Fibroblast of the conjunctiva (primary cell): ENCODE data around the gene TOM1L2.

ENCODE experiments used
- DNase-seq: peaks from one replicate; pipeline ENCODE4 v3.0.0-alpha.2; 2010; ENCODE audit warnings: low read depth

Gene TOM1L2

DNA sequence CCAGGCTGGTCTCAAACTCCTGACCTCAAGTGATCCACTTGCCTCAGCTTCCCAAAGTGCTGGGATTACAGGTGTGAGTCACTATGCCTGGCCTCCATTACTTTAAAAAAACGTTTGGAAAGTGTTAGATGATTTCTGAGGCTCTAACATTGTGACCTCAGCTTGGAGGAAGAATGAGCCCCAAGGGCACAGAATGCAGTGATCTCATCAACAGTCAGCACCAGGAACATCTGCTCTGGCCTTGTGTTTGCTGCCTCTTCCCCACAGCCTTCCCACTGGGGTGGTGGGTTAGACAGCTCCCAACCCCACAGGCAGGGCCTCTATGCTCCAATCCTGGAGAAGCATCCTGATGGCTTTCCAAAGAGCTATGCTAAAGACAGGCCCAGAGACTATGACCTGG lies 97.7 kb downstream of the TOM1L2 start:
- peak; percentile 51 for DNase-seq

GRCh38 chr17:17873450-17873991 lies 98.7 kb downstream of the TOM1L2 start:
- DNase-seq = no peak

- DNase-seq = no peak
Measured at GRCh38 chr17:17872547-17873345, 99.5 kb downstream of the TOM1L2 start.

GRCh38 chr17:17871913-17872312 lies 100.3 kb downstream of the TOM1L2 start:
- no peak for DNase-seq

DNA sequence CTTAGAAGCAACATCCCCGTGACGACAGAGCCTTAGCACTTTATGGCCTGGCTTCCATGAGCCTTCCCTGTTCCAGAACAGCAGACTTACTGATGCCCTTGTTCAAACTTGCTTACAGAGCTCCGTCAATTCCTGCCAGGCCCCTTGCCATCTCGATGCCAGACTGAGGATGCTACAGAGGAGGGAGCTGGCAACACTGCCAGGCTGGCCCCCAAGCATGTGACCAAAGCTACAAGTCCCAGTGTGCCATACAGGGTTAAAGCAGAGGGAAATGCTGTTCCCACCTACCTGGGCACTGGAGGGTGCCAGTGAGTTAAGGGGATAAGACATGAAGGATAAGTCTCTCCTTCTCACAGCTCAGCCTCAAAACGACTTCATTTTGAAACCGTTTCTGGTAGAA lies 102.0 kb downstream of the TOM1L2 start:
- DNase-seq = no peak

DNA sequence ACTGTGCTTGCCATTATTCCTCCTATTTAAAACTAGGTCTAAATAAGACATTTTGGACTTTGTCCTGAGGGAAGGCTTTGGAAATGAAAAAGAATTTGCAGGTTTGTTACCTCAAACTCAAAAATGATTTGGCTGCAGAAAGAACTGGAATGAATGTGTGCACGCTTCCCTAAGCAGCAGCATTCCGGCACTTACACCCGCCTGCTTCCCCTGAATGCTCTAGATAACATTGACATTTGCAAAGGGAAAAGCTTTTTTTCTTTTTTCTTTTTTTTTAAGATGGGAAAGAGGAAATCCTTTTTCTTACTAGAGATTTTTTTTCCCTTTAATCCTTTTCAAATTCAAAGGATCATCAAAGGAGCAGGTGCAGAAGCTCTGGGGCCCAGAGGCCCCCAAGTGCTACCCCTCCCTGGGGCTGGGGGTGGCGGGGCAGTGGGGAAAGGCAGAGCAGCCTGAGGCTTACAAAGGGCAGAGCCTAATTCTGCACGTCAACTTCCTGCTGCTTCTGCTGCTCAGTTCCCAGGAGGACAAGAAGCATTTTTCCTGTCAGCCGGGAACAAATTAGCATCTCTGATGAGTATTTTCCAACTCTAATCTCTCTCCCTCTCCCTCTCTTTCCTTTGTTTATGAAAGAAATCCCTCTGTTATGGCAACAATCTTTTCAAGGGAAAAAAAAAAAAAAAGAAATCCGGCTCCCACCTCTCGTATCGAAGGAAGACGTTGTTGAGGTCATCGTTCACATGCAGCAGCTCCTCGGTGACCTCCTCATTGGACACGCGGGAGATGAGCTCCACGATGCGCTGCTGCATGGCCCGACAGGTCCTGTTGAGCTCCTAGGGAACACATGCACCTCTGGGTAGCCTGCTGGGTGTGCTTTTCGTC lies 103.3 kb downstream of the TOM1L2 start:
- no peak for DNase-seq

DNA sequence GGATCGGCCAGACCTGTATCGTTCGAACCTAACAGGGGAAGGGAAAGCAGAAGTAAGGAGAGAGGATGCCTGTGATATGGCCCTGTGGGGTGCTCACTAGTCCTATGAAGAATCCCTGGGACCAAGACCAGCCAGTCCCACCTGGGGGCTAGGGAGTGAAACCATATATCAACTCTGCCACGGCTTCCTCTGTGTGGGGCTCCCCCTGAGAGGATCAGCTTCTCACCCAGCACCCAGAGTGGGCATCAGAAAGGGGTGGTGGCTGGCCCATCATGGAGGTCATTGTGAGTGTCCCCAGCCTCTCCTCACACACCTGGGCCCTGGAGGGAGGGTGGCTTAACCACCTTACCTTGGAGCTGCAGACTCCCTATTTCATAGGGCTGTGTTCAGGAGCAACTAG lies 105.3 kb downstream of the TOM1L2 start:
- no peak for DNase-seq

DNA sequence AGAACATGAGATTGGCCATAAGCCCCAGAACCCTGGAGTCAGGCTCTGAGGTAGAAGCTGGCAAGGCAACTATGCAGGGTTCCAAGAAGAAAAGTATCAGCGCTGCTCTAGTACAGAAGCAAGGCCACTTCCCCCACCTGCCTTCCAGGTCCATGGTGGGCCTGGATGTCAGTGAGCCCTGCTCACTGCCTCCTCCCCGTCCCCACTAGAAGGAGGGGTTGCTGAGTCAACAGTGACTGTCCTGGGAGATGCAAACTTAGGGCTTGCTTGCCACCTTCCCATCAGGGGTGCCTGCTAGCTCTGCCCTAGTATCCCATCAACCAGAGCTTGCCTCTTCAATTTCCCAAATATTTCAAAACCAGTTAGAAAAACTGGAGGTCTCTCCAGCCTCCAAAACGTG lies 105.8 kb downstream of the TOM1L2 start:
- DNase-seq = no peak

- DNase-seq = no peak
Measured at GRCh38 chr17:17865035-17865434, 107.2 kb downstream of the TOM1L2 start.

- no peak for DNase-seq
Measured at GRCh38 chr17:17860766-17861107, 111.5 kb downstream of the TOM1L2 start.

DNA sequence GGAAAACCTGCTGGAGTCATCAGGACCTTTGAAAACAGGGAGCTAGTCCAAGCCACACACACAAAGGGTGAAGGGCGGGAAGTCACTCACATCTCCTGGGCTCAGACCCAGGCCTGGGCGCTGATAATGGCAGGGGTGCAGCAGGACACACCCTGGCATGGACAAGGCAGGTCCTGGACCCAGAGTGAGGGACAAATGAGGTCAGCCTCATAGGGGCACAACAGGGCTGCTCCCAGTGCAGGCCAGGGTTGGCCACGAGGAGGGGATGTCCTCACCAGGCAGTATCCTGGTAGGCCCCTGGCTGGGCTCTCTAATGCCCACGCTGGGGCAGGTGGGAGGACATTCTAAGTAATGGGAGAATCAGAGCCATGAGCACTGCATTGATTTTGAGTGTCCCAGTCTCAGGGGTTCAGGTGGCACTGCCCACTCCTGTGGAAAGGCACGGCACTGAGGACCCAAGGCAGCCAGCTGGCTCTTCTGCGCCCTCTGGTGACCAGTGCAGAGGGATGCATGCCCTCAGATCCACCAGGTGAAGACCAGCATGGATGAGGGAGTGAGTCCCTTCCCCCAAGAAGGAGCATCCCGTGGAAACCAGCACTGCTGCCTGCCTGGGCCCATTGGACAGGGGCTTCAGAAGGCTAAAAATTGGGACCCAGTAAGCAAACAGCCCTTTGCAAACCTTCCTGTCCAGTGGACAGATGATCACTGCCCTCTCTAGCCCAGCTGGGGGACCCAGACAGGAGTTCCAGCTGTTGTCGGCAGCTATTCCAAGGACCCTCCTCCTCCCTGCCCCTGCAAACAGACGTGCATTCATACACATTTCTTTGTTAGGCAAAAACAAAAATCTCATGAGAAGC lies 112.1 kb downstream of the TOM1L2 start:
- DNase-seq = no peak

- DNase-seq = no peak
Measured at GRCh38 chr17:17857496-17857895, 114.7 kb downstream of the TOM1L2 start.

DNA sequence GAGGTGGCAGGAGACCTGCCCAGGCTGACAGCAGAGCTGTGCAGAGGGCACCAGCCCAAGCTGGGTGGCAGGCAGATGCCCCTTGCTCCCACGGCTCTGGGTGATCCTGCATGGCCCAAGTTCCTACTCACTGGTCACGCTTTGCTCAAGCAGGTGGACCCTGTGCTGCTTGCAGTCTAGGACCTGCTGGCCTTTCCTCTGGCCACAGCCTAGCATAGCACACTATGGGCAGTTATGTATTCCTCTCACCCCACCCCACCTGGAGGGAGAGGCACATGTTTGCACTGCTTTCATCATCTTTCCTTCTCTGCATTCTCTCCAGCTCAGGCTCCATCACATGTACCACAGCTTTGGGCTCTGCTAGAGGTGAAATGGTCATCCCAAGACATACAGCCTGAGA lies 115.8 kb downstream of the TOM1L2 start:
- DNase-seq = no peak

DNA sequence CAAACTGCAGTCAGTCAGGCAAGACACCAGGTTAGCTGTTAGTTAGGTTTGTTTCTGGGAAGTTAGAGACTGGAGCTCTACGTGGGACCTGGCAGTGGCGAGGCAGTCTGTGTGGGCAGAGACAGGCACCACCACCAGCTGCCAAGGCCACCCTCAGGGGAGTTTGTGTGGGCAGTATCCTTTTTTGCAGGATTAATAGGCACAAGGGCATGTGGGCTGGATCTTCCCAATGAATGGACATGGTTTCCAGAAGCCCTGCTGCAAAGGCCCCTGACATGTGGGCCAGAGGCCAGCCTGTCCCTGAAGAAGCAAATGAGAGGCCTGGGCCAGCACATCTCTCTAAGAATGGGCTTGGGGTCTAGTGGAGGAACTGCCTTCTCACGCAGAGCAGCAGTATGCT lies 116.2 kb downstream of the TOM1L2 start:
- no peak for DNase-seq

- DNase-seq = no peak
Measured at GRCh38 chr17:17853811-17854447, 118.3 kb downstream of the TOM1L2 start.

- DNase-seq = no peak
Measured at GRCh38 chr17:17852930-17853329, 119.3 kb downstream of the TOM1L2 start.

- no peak for DNase-seq
Measured at GRCh38 chr17:17851103-17852002, 120.8 kb downstream of the TOM1L2 start.

DNA sequence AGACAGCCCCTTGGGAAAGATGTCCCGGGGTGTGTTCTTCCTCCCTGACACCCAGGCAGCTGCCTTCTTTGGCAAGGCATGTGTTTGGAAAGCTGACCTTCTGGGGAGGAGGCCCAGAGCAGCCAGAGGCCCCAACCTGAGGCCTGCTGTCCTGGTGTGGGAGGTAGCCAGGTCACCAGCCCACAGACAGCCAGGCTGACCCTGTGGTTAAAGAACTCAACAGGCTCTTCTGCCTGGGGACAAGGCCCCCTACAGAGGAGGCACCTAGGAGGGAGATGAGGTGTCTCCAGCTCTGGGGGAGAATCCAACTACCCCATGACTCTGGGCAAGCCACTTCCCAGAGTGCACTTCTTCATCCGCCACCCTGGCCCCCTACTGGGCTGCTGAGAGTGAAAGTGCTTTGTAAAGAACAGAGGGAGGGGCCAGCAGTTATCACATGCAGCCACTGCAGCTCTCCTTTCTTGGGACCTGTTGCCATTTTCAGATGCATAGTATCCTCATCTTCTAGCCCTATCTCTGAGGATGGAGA lies 122.3 kb downstream of the TOM1L2 start:
- DNase-seq = no peak

GRCh38 chr17:17849147-17849820 lies 122.9 kb downstream of the TOM1L2 start:
- no peak for DNase-seq
